HEK293T (cell line): ENCODE results near the gene NRL.

Experiments
- CTCF ChIA-PET: fragments of 350-600 bp; formaldehyde crosslinking; extraction: SDS; loops from one replicate; lab custom pipeline; 2021; ENCODE audit warnings: antibody characterized with exemption, inconsistent platforms; lab: Yijun Ruan, JAX
- POLR2A ChIA-PET: fragments of 350-600 bp; formaldehyde crosslinking; extraction: SDS; loops from one replicate; lab custom pipeline; 2020; ENCODE audit warnings: antibody characterized with exemption, inconsistent platforms; lab: Yijun Ruan, JAX
- DNase-seq: peaks from one replicate; pipeline ENCODE4 v3.0.0; 2012; ENCODE audit warnings: mixed read lengths; ENCODE audit errors: extremely low spot score
- ARNT ChIP-seq: fragments of 450-650 bp; IDR thresholded peaks from 2 replicates; pipeline ENCODE4 v1.6.1; 2017; ENCODE audit warnings: mild to moderate bottlenecking
- BHLHE40 ChIP-seq: fragments of 450-650 bp; IDR thresholded peaks from 2 replicates; pipeline ENCODE4 v1.6.1; 2016; ENCODE audit warnings: mild to moderate bottlenecking, moderate library complexity, borderline replicate concordance
- CTBP1 ChIP-seq: fragments of 450-650 bp; IDR thresholded peaks from 2 replicates; pipeline ENCODE4 v1.6.1; 2016; ENCODE audit warnings: borderline replicate concordance
- ELF4 ChIP-seq: fragments of 450-650 bp; IDR thresholded peaks from 2 replicates; pipeline ENCODE4 v1.6.1; 2017; ENCODE audit warnings: antibody characterized with exemption
- FOXA1 ChIP-seq: fragments of 450-650 bp; IDR thresholded peaks from 2 replicates; pipeline ENCODE4 v1.6.1; 2016; ENCODE audit warnings: mild to moderate bottlenecking
- FOXK2 ChIP-seq: fragments of 450-650 bp; IDR thresholded peaks from 2 replicates; pipeline ENCODE4 v1.6.1; 2016; ENCODE audit warnings: mild to moderate bottlenecking
- FOXM1 ChIP-seq: fragments of 450-650 bp; IDR thresholded peaks from 2 replicates; pipeline ENCODE4 v1.6.1; 2017; ENCODE audit warnings: mild to moderate bottlenecking, borderline replicate concordance
- HDGF ChIP-seq: fragments of 450-650 bp; IDR thresholded peaks from 2 replicates; pipeline ENCODE4 v1.6.1; 2017; ENCODE audit warnings: antibody characterized with exemption, borderline replicate concordance
- L3MBTL2 ChIP-seq: fragments of 450-650 bp; conservative IDR thresholded peaks from 2 replicates; pipeline ENCODE4 v1.6.1; 2016; ENCODE audit warnings: mild to moderate bottlenecking
- LEF1 ChIP-seq: fragments of 450-650 bp; IDR thresholded peaks from 2 replicates; pipeline ENCODE4 v1.6.1; 2017; ENCODE audit warnings: mild to moderate bottlenecking, borderline replicate concordance
- NFRKB ChIP-seq: fragments of 450-650 bp; IDR thresholded peaks from 2 replicates; pipeline ENCODE4 v1.6.1; 2016; ENCODE audit warnings: mild to moderate bottlenecking, moderate library complexity
- SP1 ChIP-seq: fragments of 450-650 bp; IDR thresholded peaks from 2 replicates; pipeline ENCODE4 v1.6.1; 2017
- SUZ12 ChIP-seq: fragments of 450-650 bp; IDR thresholded peaks from 2 replicates; pipeline ENCODE4 v1.6.1; 2016; ENCODE audit warnings: mild to moderate bottlenecking
- TARDBP ChIP-seq: fragments of 450-650 bp; IDR thresholded peaks from 2 replicates; pipeline ENCODE4 v1.6.1; 2016
- ZNF384 ChIP-seq: fragments of 450-650 bp; IDR thresholded peaks from 2 replicates; pipeline ENCODE4 v1.6.1; 2016
- TF ChIP-seq, protein P1 (sequence below): fragments of 450-650 bp; IDR thresholded peaks from 2 replicates; pipeline ENCODE4 v1.6.1; 2016

NRL gene

GRCh38 chr14:24103451-24103850 is 11.3 kb downstream of the NRL start:
- CTCF ChIA-PET: interaction anchor here (8.1 kb wide), 1 partner anchor 46 kb away, joined by 114 read pairs; no protein-coding TSS in a partner anchor
- no peak for DNase-seq
- TF ChIP-seq FOXA1 (no peak), ZNF384 (no peak), BHLHE40 (no peak), SP1 (no peak), CTBP1 (no peak), HDGF (no peak), FOXK2 (no peak), L3MBTL2 (no peak), NFRKB (no peak), FOXM1 (no peak), ELF4 (no peak)
- TF ChIP-seq, protein P1, sequence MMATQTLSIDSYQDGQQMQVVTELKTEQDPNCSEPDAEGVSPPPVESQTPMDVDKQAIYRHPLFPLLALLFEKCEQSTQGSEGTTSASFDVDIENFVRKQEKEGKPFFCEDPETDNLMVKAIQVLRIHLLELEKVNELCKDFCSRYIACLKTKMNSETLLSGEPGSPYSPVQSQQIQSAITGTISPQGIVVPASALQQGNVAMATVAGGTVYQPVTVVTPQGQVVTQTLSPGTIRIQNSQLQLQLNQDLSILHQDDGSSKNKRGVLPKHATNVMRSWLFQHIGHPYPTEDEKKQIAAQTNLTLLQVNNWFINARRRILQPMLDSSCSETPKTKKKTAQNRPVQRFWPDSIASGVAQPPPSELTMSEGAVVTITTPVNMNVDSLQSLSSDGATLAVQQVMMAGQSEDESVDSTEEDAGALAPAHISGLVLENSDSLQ: no peak
- POLR2A ChIA-PET: interaction anchor here (0.8 to 9.8 kb wide), 3 partner anchors 9 to 56 kb away, joined by 3 to 162 read pairs (median 21); partner anchors contain the start of genes DCAF11, NRL and PCK2

GRCh38 chr14:24102357-24103048 is 12.2 kb downstream of the NRL start:
- ChIA-PET POLR2A (interaction anchor here (2.2 to 9.8 kb wide), 3 partner anchors 8 to 33 kb away, joined by 5 to 162 read pairs (median 13); partner anchors contain the start of genes DCAF11, NRL, PCK2 and PSME1), CTCF (no interaction called here)
- no peak for TF ChIP-seq ARNT
- no peak for TF ChIP-seq ELF4
- no peak for TF ChIP-seq HDGF
- no peak for TF ChIP-seq SP1
- DNase-seq: no peak

GRCh38 chr14:24100982-24101494 is 13.7 kb downstream of the NRL start:
- ChIA-PET POLR2A (interaction anchor here (1.6 to 3.1 kb wide), 3 partner anchors 13 to 35 kb away, joined by 5 to 13 read pairs (median 5); partner anchors contain the start of genes DCAF11, NRL and PSME1), CTCF (no interaction called here)
- no peak for TF ChIP-seq HDGF
- no peak for DNase-seq

GRCh38 chr14:24100197-24100981 is 14.4 kb downstream of the NRL start:
- no peak for DNase-seq
- CTCF ChIA-PET: no interaction called here
- POLR2A ChIA-PET: interaction anchor here (1.6 to 3.1 kb wide), 3 partner anchors 14 to 35 kb away, joined by 5 to 13 read pairs (median 5); partner anchors contain the start of genes DCAF11, NRL and PSME1
- TF ChIP-seq CTBP1: no peak
- no peak for TF ChIP-seq ELF4
- no peak for TF ChIP-seq FOXA1
- no peak for TF ChIP-seq FOXK2
- TF ChIP-seq ZNF384: no peak
- TF ChIP-seq L3MBTL2: no peak
- TF ChIP-seq HDGF: no peak
- TF ChIP-seq NFRKB: no peak
- no peak for TF ChIP-seq ARNT
- no peak for TF ChIP-seq SUZ12
- no peak for TF ChIP-seq BHLHE40
- TF ChIP-seq, protein P1: no peak
- no peak for TF ChIP-seq TARDBP
- no peak for TF ChIP-seq SP1
- no peak for TF ChIP-seq LEF1
- TF ChIP-seq FOXM1: no peak

- ChIA-PET CTCF (interaction anchor here (2.3 kb wide), 1 partner anchor 9 kb away, joined by 6 read pairs; no protein-coding TSS in a partner anchor), POLR2A (interaction anchor here (1.4 to 8.8 kb wide), 2 partner anchors 7 to 37 kb away, joined by 3 to 162 read pairs; partner anchors contain the start of gene PSME1)
- no peak for TF ChIP-seq FOXA1
- TF ChIP-seq LEF1: no peak
- DNase-seq: no peak
These were observed 15.6 kb downstream of the NRL start for GRCh38 chr14:24098927-24099813.
